HG03064 (cell line): ENCODE results near the gene MCF2L.
A peak's percentile ranks its signal among the peaks of the same experiment; 100 is the strongest.

Experiments used
- ATAC-seq: cut with Tn5 transposase; IDR thresholded peaks from one replicate; pipeline ENCODE4 v1.9.1; 2021; ENCODE audit warnings: low read depth; ENCODE audit not compliant: unreplicated experiment

MCF2L gene

GRCh38 chr13:112942689-112943308 is 26.2 kb upstream of the MCF2L start:
- peak; percentile 90 for ATAC-seq

GRCh38 chr13:112943309-112944125 is 25.5 kb upstream of the MCF2L start:
- ATAC-seq: peak; percentile 41

DNA sequence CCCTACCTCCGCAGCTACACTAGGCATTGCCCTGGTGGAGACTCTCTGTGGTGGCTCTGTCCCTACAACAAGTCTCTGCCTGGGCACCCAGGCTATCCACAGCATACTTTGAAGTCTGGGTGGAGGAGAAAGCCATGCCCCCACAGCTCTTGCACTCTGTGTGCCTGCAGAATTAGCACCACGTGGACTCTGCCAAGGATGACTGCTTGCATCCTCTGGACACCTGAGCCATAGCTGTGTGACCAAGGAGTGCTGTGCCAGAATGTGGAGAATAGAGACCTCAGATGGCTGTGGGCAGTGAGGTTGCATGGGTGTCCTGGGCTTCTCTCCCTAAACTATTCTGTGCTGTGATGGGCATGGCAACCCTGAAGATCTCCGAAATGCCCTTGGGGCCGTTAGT is 21.2 kb upstream of the MCF2L start:
- ATAC-seq: no peak

GRCh38 chr13:112951674-112952371 is 17.2 kb upstream of the MCF2L start:
- no peak for ATAC-seq

- ATAC-seq: no peak
Measured at GRCh38 chr13:112952759-112953551, 16.1 kb upstream of the MCF2L start.

DNA sequence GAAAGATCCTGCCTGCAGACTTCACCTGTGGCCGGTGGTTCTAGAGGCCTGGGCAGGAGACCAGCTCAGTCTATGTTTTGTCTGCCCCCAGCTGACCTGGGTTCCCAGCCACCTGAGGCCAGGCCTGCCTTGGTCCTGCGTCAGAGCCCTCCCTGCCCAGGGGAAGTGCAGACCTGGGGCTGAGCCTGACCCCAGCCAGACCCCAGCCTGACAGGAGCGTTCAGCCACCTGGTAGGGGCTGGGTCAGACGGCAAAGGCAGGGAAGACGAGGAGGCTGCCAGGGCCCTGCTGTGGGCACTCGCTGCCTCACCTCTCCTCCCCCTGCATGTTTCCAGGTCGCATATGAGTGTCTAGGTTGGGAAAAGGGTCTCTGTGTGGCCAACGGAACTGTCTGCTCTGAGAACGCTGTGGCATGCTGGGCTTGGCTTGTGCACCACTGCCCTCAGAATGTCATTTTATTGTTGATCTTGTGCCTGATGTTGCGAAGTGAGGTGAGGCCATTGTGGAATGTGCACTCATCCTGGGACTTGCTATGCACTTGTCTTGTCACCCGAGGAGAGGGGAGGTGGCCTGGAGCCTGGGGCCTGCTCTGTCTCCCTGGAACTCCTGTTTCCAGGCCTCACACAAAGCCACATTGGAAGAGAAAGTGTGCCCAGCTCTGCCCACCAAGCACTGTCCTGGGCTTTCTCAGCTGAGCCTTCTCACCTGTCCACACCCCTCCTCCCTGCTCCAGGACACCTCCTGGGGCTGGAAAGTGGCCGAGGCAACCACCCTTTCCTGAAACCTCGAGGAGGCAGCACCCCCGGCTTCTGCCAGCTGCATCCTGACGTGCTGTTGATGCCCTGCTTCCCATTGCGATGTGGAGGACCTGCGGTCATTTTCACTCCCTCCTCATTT is 15.2 kb upstream of the MCF2L start:
- no peak for ATAC-seq

DNA sequence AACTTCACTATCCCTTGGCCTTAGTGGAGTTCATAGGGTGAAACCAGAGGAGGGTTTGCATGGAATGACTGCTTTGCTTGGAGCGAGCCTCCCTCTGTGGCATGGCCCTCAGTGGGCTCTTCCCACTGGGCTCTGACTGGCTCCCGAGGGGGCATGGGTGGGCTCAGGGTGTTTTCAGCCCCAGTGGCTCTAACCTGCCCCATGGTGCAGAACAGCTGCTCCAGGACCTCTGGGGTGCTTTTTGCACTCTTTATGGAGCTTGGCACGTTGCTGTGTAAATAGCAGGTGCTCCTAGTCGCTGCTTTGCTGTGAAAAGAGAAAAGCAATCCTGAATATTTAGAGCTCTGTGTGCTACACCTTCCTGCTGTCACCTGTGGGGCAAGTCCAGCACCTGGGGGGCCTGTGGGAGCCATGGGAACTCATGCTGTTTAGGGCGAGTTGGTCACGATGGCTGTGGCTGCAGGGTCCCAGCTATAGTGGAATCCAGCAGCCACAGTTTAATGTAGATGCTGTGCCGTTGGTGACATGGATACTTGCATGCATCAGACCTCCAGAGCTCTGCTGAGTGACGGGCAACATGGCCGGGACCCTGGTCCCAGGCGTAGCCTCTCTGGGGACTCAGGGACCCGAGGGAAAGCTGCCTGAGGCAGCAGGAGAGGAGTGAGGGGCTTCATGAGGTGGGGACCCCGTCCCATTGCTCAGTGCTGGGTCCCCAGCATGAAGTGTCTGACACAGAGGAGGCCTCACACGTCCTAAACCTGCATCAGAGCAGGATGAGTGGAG is 14.3 kb upstream of the MCF2L start:
- ATAC-seq: no peak

DNA sequence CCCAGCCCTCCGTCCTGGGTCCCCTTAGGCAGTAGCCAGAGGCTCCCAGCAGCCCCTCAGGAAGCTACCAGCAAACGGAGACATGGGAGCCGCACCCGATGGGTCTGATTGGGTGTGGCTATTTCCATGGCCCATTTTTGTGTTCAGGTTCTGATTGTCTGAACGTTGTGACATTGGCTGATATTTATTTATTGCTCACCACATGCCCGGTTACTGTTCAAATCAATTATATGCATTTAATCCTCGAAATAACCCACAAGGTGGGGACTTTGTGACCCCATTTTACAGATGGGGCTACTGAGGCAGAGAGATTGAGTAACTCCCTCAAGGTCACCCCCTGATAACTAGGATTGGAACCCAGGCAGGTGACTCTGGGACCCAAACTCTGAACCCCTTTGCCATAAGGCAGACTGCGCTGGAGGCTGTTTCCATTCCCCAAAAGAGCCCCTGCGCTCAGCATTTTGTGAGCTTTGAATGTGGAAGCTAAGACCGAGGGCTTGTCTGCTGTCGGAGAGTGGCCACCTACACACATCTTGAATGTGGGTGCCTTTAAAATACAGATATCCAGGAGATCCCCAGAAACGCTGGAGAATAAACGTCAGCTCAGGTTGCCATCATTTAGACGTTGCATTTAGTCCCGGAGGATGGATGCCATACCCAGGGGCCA is 13.6 kb upstream of the MCF2L start:
- no peak for ATAC-seq

DNA sequence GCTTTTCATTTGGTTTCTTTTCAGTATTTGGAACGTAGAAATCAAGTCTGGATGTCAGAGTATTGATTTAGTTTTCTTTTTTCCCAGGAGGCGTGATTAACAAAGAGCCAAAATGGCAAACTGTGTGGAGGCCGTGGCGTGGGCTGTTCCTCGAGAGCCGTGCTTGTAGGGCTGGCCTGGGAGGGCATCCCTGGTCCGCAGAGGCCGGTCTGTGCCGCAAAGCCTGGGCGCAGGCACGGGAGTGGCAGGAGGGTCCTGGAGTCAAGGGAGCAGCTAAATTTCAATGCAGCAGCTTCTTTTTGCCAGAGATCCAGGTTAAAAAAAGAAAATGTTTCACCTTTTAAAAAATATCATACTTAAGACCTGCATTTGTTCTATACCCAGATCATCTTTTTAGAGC is 13.1 kb upstream of the MCF2L start:
- no peak for ATAC-seq

DNA sequence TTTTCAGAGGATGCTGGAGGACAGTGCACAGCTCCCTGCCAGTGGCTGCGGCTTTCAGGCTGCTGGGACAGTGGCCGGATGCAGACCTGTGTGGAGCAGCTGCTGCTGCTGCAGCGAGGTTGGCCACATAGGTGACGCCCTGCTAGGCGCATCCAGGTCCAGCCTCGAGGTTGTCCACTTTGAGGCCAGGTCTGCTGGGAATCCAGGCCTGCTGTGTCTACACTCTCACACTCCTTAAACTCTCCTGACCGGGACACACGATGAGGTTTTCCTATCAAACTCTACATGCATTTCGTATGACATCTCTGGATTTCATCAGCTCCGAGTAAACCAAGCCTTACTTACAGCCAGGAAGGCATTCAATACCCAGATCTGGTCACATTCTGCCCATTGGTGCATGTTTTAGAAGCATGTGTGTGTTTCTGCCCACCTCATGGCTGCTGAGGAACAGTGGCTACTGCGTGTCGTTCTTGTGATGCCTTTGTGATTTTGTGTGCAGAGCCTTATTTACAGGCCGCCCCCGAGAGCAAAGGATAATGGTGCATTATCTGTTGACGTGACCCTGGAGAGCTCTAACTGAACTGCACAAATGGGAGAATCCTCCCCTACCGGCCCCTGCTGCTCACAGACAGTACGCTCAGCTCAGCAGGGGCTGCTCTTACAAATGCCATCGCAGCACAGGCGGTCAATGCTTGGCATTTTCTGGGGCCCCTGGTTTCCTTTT is 12.3 kb upstream of the MCF2L start:
- no peak for ATAC-seq

- no peak for ATAC-seq
Measured at GRCh38 chr13:112957295-112957677, 11.7 kb upstream of the MCF2L start.

DNA sequence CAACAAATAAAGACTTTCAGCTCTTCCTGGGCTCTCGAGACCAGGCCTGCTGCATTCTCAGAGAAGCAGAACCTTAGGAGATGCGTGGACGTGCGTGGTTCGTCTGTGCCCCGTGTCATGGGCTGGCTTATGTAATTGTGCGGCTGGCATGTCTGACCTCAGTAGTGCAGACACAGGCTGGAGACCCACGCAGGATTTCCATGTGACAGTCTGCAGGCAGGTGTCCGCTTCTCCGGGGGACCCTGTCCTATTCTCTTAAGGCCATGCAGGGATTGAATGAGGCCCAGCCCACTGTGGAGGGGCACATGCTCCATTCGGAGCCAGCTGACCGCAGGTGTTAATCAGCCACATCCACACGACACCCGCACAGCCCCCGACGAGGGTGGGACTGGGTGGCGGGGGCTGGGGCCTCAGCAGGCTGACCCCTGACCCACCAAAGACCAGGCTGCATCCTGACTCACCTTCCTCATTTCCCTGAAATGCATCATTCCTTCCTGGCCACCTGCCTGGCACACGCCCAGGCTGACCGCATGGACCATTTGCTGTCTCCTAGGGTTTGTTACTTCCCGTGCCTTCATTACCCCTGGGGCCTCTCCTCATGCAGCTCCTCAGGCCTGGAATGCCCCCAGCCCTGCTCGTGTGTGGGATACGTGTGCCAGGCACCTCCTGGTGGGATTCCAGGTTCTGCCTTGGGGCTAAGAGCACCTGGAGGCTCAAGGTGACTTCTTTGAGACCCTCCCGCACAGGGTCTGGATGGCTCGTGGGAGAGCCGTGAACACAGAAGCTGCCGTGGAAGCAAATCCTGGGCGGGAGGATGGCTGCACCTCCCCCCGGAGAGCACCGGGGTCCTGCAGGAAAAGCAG is 10.7 kb upstream of the MCF2L start:
- ATAC-seq: no peak

GRCh38 chr13:112959206-112959605 is 9.8 kb upstream of the MCF2L start:
- ATAC-seq: no peak

GRCh38 chr13:112959701-112960542 is 9.1 kb upstream of the MCF2L start:
- ATAC-seq: no peak

DNA sequence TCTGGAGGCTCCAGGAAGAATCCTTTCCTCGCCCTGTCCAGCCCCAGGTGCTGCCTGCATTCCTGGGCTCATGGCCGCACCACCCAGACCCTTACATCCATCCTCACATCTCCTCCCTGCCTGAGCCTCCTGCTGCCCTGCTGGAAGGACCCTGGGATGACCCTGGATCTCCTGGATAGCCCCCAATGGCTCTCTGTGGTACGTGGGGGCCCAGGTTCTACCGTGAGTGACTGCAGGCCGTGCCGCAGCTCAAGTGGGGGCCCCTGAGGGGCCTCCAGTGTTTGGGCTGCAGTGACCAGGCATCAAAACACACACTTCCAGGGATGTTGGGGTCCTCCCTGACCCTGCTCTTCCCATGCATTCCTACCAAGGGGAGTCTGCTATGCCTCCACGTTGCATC is 8.3 kb upstream of the MCF2L start:
- ATAC-seq: no peak
